ENCODE measurements around the gene HACD2.
A peak's percentile ranks its signal among the peaks of the same experiment; 100 is the strongest.
"Not testable (repeated sequence)": the region's sequence is repeated elsewhere in the genome, so short reads cannot be mapped to it uniquely, and the experiment has no call there.

HACD2 gene

GRCh38 chr3:123600863-123601262 is 16.0 kb upstream of the HACD2 start:
- peaks cover 12% of the 10 kb centered on the region for H3K4me1 Mint-ChIP-seq
- ATAC-seq, H3K27me3 Mint-ChIP-seq, H3K9me3 Mint-ChIP-seq, H3K27ac Mint-ChIP-seq, H3K4me3 Mint-ChIP-seq, DNase-seq: not testable (repeated sequence)
- H3K36me3 Mint-ChIP-seq (ENCODE audit: low read depth) = peaks cover 13% of the 10 kb centered on the region

DNA sequence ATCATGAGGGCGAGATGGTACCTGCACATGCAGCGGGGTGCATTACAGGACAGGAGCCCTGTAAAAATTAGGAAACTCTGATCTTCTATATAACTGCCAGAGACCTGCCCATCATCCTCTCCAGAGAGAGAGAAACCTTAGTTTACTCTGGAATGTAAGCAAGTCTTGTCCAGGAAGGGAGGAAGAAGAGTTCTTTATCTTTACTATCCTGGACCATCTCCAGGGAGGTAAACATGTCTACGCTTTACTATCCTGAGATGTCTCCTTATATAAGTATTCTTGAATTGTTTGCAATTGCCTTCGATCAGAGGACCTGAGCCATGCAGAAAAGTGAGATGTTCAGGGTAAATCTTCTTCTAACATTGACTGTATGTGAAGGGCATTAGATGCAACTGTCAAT is 12.7 kb upstream of the HACD2 start:
- Mint-ChIP-seq H3K27me3 (no peaks in the 10 kb centered on the region), H3K36me3 (ENCODE audit: low read depth) (peaks cover 20% of the 10 kb centered on the region), H3K4me1 (no peaks in the 10 kb centered on the region), H3K27ac (no peak overlapping the region), H3K9me3 (peaks cover 2% of the 10 kb centered on the region), H3K4me3 (no peak overlapping the region)
- DNase-seq = no peak
- no peak for ATAC-seq

DNA sequence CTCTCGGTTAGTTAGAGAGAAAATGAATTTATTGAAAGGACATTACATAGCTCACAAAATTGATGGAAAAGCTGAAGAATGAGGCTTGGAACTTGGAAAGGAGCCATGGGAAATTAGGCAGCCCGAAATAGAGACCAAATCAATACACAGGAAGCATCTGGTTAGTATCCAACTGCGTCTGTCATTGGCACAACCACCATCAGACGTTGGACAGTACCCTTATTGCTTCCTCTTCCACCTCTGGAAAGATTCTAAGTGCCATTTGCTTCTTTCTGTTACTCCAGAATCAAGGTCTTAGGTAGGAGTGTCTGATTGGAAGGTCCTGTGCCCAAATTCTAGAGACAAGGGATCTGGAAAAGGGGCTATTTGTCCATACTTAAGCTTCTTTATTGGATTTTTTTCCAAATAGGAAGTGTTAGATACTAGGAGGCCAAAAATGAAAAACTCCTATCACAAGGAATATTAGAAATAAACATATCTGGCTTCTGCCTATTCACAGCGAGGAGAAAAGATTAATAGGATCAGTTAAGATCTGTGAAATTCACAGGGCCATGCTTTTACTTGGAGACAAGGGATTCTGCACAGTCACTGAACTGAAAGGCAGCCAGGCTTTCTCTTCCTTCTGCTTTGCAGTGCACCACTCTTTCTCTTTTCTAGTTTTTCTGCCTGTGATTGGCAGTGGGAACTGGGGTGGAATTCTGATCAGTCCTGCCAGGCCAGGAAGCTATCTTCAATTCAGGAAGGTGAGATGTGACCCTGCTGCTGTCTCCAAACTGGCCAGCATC is 10.7 kb upstream of the HACD2 start:
- ATAC-seq = no peak
- no peaks in the 10 kb centered on the region for H3K27me3 Mint-ChIP-seq

GRCh38 chr3:123593381-123593780 is 8.5 kb upstream of the HACD2 start:
- DNase-seq (no peak), ATAC-seq (no peak)
- peaks cover 48% of the 10 kb centered on the region for H3K36me3 Mint-ChIP-seq (ENCODE audit: low read depth)
- no peaks in the 10 kb centered on the region for H3K27me3 Mint-ChIP-seq
- no peak overlapping the region for H3K27ac Mint-ChIP-seq
- H3K4me1 Mint-ChIP-seq = no peaks in the 10 kb centered on the region
- H3K9me3 Mint-ChIP-seq = peaks cover 26% of the 10 kb centered on the region
- no peak overlapping the region for H3K4me3 Mint-ChIP-seq

More for the DNA sequence above, 10.7 kb upstream of the HACD2 start:
- H3K36me3 Mint-ChIP-seq (ENCODE audit: low read depth) = peaks cover 34% of the 10 kb centered on the region
- H3K9me3 Mint-ChIP-seq = peaks cover 12% of the 10 kb centered on the region
- no peak overlapping the region for H3K27ac Mint-ChIP-seq
- H3K4me1 Mint-ChIP-seq = no peaks in the 10 kb centered on the region
- no peak for DNase-seq
- no peak overlapping the region for H3K4me3 Mint-ChIP-seq

GRCh38 chr3:123590685-123591450 is 6.0 kb upstream of the HACD2 start:
- H3K4me1 Mint-ChIP-seq = peaks cover 2% of the 10 kb centered on the region
- no peak overlapping the region for H3K4me3 Mint-ChIP-seq
- ATAC-seq (no peak), DNase-seq (no peak)
- no peak overlapping the region for H3K27ac Mint-ChIP-seq
- H3K27me3 Mint-ChIP-seq = no peaks in the 10 kb centered on the region
- peaks cover 26% of the 10 kb centered on the region for H3K9me3 Mint-ChIP-seq
- H3K36me3 Mint-ChIP-seq (ENCODE audit: low read depth) = peaks cover 51% of the 10 kb centered on the region

DNA sequence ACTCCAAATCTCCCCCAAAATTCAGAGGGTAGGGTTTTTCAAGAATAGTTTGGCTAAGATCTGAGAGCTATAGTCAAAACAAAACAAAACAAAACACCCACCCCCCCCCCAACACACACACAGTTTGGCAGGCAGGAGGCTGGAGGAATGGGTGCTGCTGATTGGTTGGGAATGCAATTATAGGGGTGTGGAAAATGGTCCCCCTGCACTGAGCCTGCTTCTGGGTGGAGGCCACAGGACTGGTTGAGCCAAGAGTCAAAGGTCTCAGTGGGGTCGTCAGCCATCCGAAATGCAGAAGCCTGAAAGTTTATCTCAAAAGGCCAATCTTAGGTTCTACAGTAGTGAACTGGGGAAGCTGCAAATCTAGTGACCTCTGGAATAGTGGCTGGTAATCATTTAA is 2.5 kb upstream of the HACD2 start:
- Mint-ChIP-seq H3K36me3 (ENCODE audit: low read depth) (peaks cover 42% of the 10 kb centered on the region), H3K9me3 (peaks cover 23% of the 10 kb centered on the region), H3K27ac (no peak overlapping the region), H3K4me3 (no peak overlapping the region), H3K4me1 (peaks cover 18% of the 10 kb centered on the region), H3K27me3 (no peaks in the 10 kb centered on the region)
- no peak for ATAC-seq
- DNase-seq = no peak

DNA sequence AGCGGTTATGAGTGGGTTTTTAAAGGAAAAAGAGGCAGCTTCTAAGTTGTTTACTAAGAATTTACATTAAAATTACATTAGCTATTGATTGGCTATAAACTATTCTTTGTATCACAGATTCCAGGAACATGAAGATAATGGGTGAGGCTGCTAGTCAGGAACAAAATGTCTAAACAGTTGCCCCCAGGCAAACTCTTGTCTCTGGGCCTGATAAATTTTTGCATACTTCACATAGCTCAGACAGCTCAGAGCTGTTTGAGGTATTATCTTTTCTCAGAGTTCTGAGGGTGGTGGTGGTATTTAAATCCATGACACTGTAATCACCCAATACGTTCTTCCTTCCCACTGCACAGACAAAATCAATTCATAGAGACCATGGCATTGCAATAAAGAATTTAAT is 2.1 kb upstream of the HACD2 start:
- peaks cover 38% of the 10 kb centered on the region for H3K36me3 Mint-ChIP-seq (ENCODE audit: low read depth)

GRCh38 chr3:123586131-123586530 is 1.3 kb upstream of the HACD2 start:
- DNase-seq (peak; percentile 53), ATAC-seq (peak; percentile 37)
- no peaks in the 10 kb centered on the region for H3K27me3 Mint-ChIP-seq
- peaks cover 38% of the 10 kb centered on the region for H3K36me3 Mint-ChIP-seq (ENCODE audit: low read depth)
- H3K4me1 Mint-ChIP-seq = peaks cover 20% of the 10 kb centered on the region
- no peak overlapping the region for H3K27ac Mint-ChIP-seq
- no peak overlapping the region for H3K4me3 Mint-ChIP-seq
- H3K9me3 Mint-ChIP-seq = peaks cover 15% of the 10 kb centered on the region

More for the DNA sequence above, 2.1 kb upstream of the HACD2 start:
- Mint-ChIP-seq H3K4me3 (no peak overlapping the region), H3K9me3 (peaks cover 22% of the 10 kb centered on the region), H3K27me3 (no peaks in the 10 kb centered on the region), H3K27ac (no peak overlapping the region), H3K4me1 (peaks cover 20% of the 10 kb centered on the region)
- ATAC-seq = no peak
- no peak for DNase-seq

GRCh38 chr3:123584284-123584987 is 417 bp downstream of the HACD2 start:
- H3K4me3 Mint-ChIP-seq = no peak overlapping the region
- H3K4me1 Mint-ChIP-seq = peaks cover 20% of the 10 kb centered on the region
- no peaks in the 10 kb centered on the region for H3K27me3 Mint-ChIP-seq

GRCh38 chr3:123583561-123583960 is 1.3 kb downstream of the HACD2 start:
- H3K4me3 Mint-ChIP-seq = no peak overlapping the region
- no peak for DNase-seq
- no peak for ATAC-seq
- peaks cover 28% of the 10 kb centered on the region for H3K36me3 Mint-ChIP-seq (ENCODE audit: low read depth)
- peaks cover 20% of the 10 kb centered on the region for H3K4me1 Mint-ChIP-seq
- no peaks in the 10 kb centered on the region for H3K27me3 Mint-ChIP-seq
- no peaks in the 10 kb centered on the region for H3K9me3 Mint-ChIP-seq
- no peak overlapping the region for H3K27ac Mint-ChIP-seq

More at GRCh38 chr3:123584284-123584987, 417 bp downstream of the HACD2 start:
- ATAC-seq = peak; percentile 26
- Mint-ChIP-seq H3K9me3 (peaks cover 3% of the 10 kb centered on the region), H3K36me3 (ENCODE audit: low read depth) (peaks cover 31% of the 10 kb centered on the region), H3K27ac (peak overlapping the region; percentile 67)
- peak; percentile 55 for DNase-seq

DNA sequence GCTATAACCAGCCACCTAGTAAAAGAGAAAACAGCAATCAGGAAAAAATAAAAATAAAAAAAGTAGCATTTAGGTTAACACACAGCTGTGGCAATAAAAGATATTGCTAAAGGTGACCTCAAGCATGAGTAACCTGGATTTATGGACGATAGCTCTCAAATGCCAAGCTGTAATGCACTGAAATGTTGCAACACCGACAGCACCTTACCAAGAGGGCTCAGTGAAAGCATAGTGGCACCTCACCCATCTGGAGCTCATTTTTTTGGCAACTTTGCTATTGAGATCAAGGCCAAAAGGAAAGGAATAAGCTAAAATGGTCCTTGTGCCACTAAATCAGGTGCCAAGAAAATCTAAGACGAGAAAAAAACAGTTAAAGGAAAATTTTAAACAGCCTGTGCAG is 2.5 kb downstream of the HACD2 start:
- Mint-ChIP-seq H3K27me3 (no peaks in the 10 kb centered on the region), H3K4me1 (peaks cover 23% of the 10 kb centered on the region), H3K4me3 (no peak overlapping the region), H3K27ac (no peak overlapping the region), H3K9me3 (no peaks in the 10 kb centered on the region), H3K36me3 (ENCODE audit: low read depth) (peaks cover 26% of the 10 kb centered on the region)
- ATAC-seq (no peak), DNase-seq (no peak)

- DNase-seq (no peak), ATAC-seq (peak; percentile 87)
- Mint-ChIP-seq H3K36me3 (ENCODE audit: low read depth) (peaks cover 24% of the 10 kb centered on the region), H3K4me1 (peaks cover 47% of the 10 kb centered on the region), H3K27ac (peak overlapping the region; percentile 23), H3K27me3 (no peaks in the 10 kb centered on the region), H3K4me3 (no peak overlapping the region), H3K9me3 (no peaks in the 10 kb centered on the region)
Measured at GRCh38 chr3:123576122-123576521, 8.7 kb downstream of the HACD2 start.

DNA sequence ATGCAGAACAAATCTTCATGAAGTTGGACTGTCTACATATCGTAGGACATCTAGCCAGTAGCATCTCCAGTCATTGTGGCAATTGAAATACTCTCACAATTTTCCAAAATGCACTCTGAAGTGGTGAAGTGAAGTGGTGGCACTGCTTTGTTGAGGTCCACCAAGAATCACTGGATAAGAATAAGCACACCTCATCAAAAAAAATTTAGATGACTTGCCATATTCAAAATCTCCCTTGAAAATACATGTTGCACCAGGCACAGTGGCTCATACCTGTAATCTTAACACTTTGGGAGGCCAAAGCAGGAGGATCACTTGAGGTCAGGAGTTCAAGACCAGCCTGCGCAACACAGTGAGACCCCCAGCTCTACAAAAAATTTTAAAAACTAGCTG is 12.9 kb downstream of the HACD2 start:
- H3K36me3 Mint-ChIP-seq (ENCODE audit: low read depth) = peaks cover 11% of the 10 kb centered on the region
- H3K9me3 Mint-ChIP-seq = no peaks in the 10 kb centered on the region
- no peak overlapping the region for H3K27ac Mint-ChIP-seq
- H3K4me3 Mint-ChIP-seq = no peak overlapping the region
- H3K4me1 Mint-ChIP-seq = peaks cover 40% of the 10 kb centered on the region
- H3K27me3 Mint-ChIP-seq = no peaks in the 10 kb centered on the region
- DNase-seq (no peak), ATAC-seq (no peak)

DNA sequence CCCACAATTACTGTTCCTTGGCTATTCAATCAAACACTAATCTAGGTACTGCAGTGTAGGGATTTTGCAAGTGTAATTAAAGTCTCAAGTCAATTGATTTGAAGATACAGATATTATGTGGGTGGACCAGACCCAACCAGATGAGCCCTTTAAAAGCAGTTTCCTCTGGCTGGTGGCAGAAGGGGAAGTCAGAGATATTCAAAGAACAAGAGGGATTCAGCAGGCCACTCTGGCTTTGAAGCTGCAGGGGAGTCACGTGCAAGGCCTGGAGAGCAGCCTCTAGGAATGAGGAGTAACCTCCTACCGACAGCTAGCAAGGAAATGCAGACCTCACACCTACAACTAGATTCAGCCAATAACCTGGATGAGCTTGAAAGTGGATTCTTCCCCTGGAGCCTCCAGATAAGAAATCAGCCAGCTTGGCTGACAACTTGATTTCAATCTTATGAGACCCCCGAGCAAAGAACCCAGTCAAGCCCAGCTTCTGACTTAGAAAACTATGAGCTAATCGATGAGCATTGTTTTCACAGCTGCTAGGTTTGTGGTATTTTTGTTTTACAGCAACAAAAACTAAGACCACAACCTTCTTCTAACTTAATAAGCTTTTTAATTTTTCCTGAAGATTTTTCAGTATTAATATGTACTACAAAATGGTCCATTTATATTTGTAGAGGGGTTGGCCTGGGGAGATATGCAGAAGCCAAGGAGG is 13.4 kb downstream of the HACD2 start:
- Mint-ChIP-seq H3K36me3 (ENCODE audit: low read depth) (peaks cover 8% of the 10 kb centered on the region), H3K4me1 (peaks cover 35% of the 10 kb centered on the region), H3K4me3 (no peak overlapping the region), H3K27me3 (no peaks in the 10 kb centered on the region), H3K27ac (no peak overlapping the region), H3K9me3 (no peaks in the 10 kb centered on the region)
- DNase-seq (no peak), ATAC-seq (no peak)

Measured in activated naive CD8-positive, alpha-beta T cell treated with anti-CD3 and anti-CD28 coated beads, Interleukin-2, amount 50 U/mL, for 24 hours (primary cell).